ENCODE results near the gene NDUFB3. TPM values are rescaled to one million over a fixed set of nuclear protein-coding genes. Genes with fewer than 3 reads are reported as not detected.

NDUFB3 gene
- total and polyA plus RNA-seq, 10 of the 15 experiments (the other 5 are each of a cell fraction or from before 2014, with no cell fraction given): 115 to 1,059 (median 187) TPM

DNA sequence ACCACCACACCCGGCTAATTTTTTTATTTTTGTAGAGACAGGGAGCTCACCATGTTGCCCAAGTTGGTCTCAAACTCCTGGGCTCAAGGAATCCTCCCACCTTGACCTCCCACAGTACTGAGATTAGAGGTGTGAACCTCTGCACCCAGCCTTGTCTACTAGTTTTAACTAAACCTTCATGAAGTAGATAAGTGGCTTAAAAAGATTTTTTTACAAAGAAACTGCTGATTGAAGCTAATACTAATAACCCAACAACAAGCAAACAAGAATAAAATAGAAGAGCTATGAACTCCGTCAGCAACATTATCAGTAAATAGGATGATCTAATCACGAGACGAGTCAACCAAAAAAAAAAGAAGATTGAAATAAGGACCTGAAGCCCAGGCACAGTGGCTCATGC is 18.8 kb downstream of the NDUFB3 start:
- SMC1A ChIA-PET (ENCODE audit: uncharacterized antibody, unreplicated experiment): no interaction called here
- no TSS peak for BruUV-seq (replicated peaks)
- POLR2A ChIA-PET: interaction anchor here (0.6 to 0.7 kb wide), 2 partner anchors 125 to 229 kb away, joined by 3 to 7 read pairs; no protein-coding TSS in a partner anchor

More for the DNA sequence above, 18.8 kb downstream of the NDUFB3 start:
- no peaks in the 10 kb centered on the region for H3K4me1 ChIP-seq (ENCODE audit: control insufficient read depth, insufficient read depth, low read length)
- H3K9ac ChIP-seq (ENCODE audit: control insufficient read depth, insufficient read depth, low read length): no peak overlapping the region
- in situ Hi-C loops (cut with MboI) (no loop called here), intact Hi-C loops (cut with micrococcal nuclease; ENCODE audit: unreplicated experiment) (no loop called here)
- H3K4me2 ChIP-seq (ENCODE audit: control insufficient read depth, insufficient read depth): no peak overlapping the region
- FAIRE-seq: no peak
- H2AFZ ChIP-seq (ENCODE audit: control insufficient read depth, low read depth, low read length): no peak overlapping the region
- no peak for TF ChIP-seq ESRRA (IDR thresholded peaks at IDR 0.05; ENCODE audit: low read length)
- no peak for TF ChIP-seq JUND (IDR thresholded peaks at IDR 0.05; ENCODE audit: low read depth, low read length)
- no peak for TF ChIP-seq POU2F2 (IDR thresholded peaks at IDR 0.05; ENCODE audit: borderline replicate concordance, low read depth, low read length)
- TF ChIP-seq PML (IDR thresholded peaks at IDR 0.05; ENCODE audit: low read length): no peak
- no peak for TF ChIP-seq NFIC (IDR thresholded peaks at IDR 0.05; ENCODE audit: low read depth, low read length)
- no peak for TF ChIP-seq HDGF (IDR thresholded peaks at IDR 0.05)
- no peak for TF ChIP-seq RBBP5 (conservative IDR thresholded peaks at IDR 0.05)
- TF ChIP-seq, protein P1, sequence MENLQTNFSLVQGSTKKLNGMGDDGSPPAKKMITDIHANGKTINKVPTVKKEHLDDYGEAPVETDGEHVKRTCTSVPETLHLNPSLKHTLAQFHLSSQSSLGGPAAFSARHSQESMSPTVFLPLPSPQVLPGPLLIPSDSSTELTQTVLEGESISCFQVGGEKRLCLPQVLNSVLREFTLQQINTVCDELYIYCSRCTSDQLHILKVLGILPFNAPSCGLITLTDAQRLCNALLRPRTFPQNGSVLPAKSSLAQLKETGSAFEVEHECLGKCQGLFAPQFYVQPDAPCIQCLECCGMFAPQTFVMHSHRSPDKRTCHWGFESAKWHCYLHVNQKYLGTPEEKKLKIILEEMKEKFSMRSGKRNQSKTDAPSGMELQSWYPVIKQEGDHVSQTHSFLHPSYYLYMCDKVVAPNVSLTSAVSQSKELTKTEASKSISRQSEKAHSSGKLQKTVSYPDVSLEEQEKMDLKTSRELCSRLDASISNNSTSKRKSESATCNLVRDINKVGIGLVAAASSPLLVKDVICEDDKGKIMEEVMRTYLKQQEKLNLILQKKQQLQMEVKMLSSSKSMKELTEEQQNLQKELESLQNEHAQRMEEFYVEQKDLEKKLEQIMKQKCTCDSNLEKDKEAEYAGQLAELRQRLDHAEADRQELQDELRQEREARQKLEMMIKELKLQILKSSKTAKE (IDR thresholded peaks at IDR 0.05; ENCODE audit: low read depth, poor library complexity, severe bottlenecking): no peak
- TF ChIP-seq GATAD2B (conservative IDR thresholded peaks at IDR 0.05; ENCODE audit: low read depth): no peak
- no peak for TF ChIP-seq CEBPZ (IDR thresholded peaks at IDR 0.05; ENCODE audit: low read depth, low read length)
- TF ChIP-seq, protein P2, sequence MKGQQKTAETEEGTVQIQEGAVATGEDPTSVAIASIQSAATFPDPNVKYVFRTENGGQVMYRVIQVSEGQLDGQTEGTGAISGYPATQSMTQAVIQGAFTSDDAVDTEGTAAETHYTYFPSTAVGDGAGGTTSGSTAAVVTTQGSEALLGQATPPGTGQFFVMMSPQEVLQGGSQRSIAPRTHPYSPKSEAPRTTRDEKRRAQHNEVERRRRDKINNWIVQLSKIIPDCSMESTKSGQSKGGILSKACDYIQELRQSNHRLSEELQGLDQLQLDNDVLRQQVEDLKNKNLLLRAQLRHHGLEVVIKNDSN (IDR thresholded peaks at IDR 0.05; ENCODE audit: borderline replicate concordance, extremely low read length, insufficient read depth, low read depth, low read length): no peak
- TF ChIP-seq ZNF384 (IDR thresholded peaks at IDR 0.05; ENCODE audit: borderline replicate concordance, low read depth, low read length): no peak
- TF ChIP-seq SMARCA5 (IDR thresholded peaks at IDR 0.05): no peak
- H3K79me2 ChIP-seq (ENCODE audit: control insufficient read depth, insufficient read depth, low read length): no peaks in the 10 kb centered on the region
- H3K27me3 ChIP-seq (replicated peaks in 1 of 2; ENCODE audit: control insufficient read depth in 2 of 2, insufficient read depth in 2 of 2, low read length in 1 of 2): no peaks in the 10 kb centered on the region
- ChIA-PET CTCF (interaction anchor here (0.9 to 2.7 kb wide), 3 partner anchors 21 to 87 kb away, joined by 4 to 6 read pairs (median 4); no protein-coding TSS in a partner anchor), RAD21 (ENCODE audit: unreplicated experiment) (no interaction called here)
- no peak for DNase-seq (ENCODE audit: low read depth, low spot score)
- H4K20me1 ChIP-seq (ENCODE audit: control insufficient read depth, insufficient read depth): no peaks in the 10 kb centered on the region
- no peak overlapping the region for H3K4me3 ChIP-seq
- WGBS (ENCODE audit: insufficient coverage, insufficient replicate concordance, low lambda C conversion rate, missing lambda C conversion rate): 80% methylated on average over 4 of the region's 4 CpGs
- no peaks in the 10 kb centered on the region; a peak in 1 of 4 replicates for H3K36me3 ChIP-seq (ENCODE audit: control insufficient read depth in 2 of 2, insufficient read depth in 2 of 2, low read length in 1 of 2)
- H3K9me3 ChIP-seq (replicated peaks; ENCODE audit: control insufficient read depth, insufficient read depth, low read length): no peaks in the 10 kb centered on the region
- no peak overlapping the region for H3K27ac ChIP-seq (ENCODE audit: control insufficient read depth, insufficient read depth)
- ATAC-seq: no peak
